Activated CD8-positive, alpha-beta memory T cell treated with anti-CD3 and anti-CD28 coated beads, Interleukin-2, amount 50 U/mL, for 1 hour (primary cell): Measurements from ENCODE around the gene LINC00237.

Experiments
- DNase-seq: peaks from one replicate; pipeline ENCODE4 v3.0.0-alpha.2; 2020; ENCODE audit errors: extremely low read depth

LINC00237 gene

DNA sequence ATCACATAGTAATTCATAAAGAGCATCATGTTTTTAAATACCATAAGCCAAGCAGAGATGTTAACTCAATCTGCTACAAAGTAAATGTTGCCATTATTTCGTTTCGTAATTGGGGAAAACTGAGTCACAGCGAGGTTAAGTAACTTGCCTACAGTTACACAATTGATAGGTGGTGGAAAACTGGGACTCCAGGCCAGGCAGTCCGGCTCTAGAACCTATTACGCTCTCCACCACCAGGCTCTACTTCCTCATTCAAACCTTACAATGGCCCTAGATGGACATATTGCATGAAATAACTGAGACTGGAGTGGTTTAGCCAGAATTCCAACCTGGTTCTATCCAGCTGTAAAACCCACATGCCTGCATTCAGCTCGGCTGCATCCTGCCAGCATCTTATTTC lies 58.2 kb downstream of the LINC00237 start:
- no peak for DNase-seq

DNA sequence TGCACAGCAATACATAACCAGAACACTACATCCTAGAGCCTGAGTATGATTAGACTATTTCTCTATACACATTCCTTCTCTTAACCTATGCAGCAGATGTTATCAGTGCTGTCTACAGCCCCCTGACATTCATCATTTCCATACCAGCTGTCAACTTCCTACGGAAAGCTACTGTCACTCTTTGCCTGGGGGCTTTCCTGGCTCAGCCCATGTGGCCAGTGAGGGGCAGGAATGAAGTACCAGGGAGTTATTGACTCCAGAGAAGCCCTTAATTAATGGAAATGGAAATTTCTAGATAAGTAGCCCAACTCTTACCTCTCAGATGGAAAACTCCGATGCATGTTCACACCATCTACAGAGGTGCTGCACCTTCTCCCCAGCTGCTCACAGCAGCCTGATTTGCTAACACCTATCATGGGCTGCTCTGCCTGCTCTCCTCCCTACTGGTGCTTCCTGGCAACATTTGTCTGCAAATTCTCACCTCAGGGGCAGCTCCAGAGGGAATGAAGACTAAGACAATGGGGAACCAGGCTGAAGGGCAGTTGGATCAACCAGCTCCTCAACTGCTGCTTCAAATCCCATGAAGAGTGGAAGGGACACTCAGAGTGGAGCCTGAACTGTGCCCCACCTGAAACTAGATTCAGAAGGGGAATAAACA lies 59.6 kb downstream of the LINC00237 start:
- no peak for DNase-seq
